Measurements from ENCODE around the gene ACSF3. TPM values are rescaled to one million over a fixed set of nuclear protein-coding genes. Genes with fewer than 3 reads are reported as not detected.

ACSF3 gene
- total and polyA plus RNA-seq, 4 donors, result 15.3 to 27.3 (median 18.8) TPM

- no peak for DNase-seq (ENCODE audit: low spot score)
- no peak overlapping the region for H3K27ac ChIP-seq (ENCODE audit: low read depth in 1 of 2, low read length in 2 of 2)
- H3K9ac ChIP-seq (ENCODE audit: low read depth in 1 of 2, low read length in 2 of 2), result no peak overlapping the region
- peaks cover 0 to 2% (median 0%) of the 10 kb centered on the region in 4 donors for H3K9me3 ChIP-seq (ENCODE audit: control insufficient read depth in 4 of 4, low read length in 3 of 4)
- 84% methylated on average over 11 of the region's 11 CpGs for WGBS
- peaks cover 0 to 25% (median 5%) of the 10 kb centered on the region in 4 donors for H3K36me3 ChIP-seq (ENCODE audit: control insufficient read depth in 4 of 4, insufficient read depth in 3 of 4, low read depth in 1 of 4, low read length in 3 of 4)
- TF ChIP-seq TAF1 (conservative IDR thresholded peaks at IDR 0.05) (no peak), CTCF (IDR thresholded peaks at IDR 0.05; ENCODE audit: low read depth, low read length, missing input control) (no peak), RXRA (IDR thresholded peaks at IDR 0.05) (no peak), MAX (IDR thresholded peaks at IDR 0.05) (no peak), FOXA1 (IDR thresholded peaks at IDR 0.05) (no peak), ATF3 (IDR thresholded peaks at IDR 0.05) (no peak), EGR1 (IDR thresholded peaks at IDR 0.05; ENCODE audit: low read depth in 2 of 2) (no peak), HNF4A (conservative IDR thresholded peaks at IDR 0.05) (no peak), SP1 (IDR thresholded peaks at IDR 0.05) (no peak), ZBTB33 (IDR thresholded peaks at IDR 0.05) (no peak), YY1 (IDR thresholded peaks at IDR 0.05) (no peak), FOXA2 (IDR thresholded peaks at IDR 0.05) (no peak), REST (IDR thresholded peaks at IDR 0.05) (no peak)
- no peaks in the 10 kb centered on the region for H3K27me3 ChIP-seq (ENCODE audit: control insufficient read depth in 4 of 4, insufficient read depth in 4 of 4, low read length in 3 of 4)
- no peak overlapping the region for H3K4me3 ChIP-seq (ENCODE audit: low read depth in 1 of 3, low read length in 3 of 3)
- H3K4me1 ChIP-seq (ENCODE audit: control insufficient read depth in 4 of 4, insufficient read depth in 4 of 4, low read length in 3 of 4), result peaks cover 3 to 10% (median 8%) of the 10 kb centered on the region in 4 donors
Observed at GRCh38 chr16:89122322-89122851, 28.7 kb downstream of the ACSF3 start.
